ENCODE data around the gene MYRIP.
"Not testable (repeated sequence)": the region's sequence is repeated elsewhere in the genome, so short reads cannot be mapped to it uniquely, and the experiment has no call there.

Gene MYRIP

DNA sequence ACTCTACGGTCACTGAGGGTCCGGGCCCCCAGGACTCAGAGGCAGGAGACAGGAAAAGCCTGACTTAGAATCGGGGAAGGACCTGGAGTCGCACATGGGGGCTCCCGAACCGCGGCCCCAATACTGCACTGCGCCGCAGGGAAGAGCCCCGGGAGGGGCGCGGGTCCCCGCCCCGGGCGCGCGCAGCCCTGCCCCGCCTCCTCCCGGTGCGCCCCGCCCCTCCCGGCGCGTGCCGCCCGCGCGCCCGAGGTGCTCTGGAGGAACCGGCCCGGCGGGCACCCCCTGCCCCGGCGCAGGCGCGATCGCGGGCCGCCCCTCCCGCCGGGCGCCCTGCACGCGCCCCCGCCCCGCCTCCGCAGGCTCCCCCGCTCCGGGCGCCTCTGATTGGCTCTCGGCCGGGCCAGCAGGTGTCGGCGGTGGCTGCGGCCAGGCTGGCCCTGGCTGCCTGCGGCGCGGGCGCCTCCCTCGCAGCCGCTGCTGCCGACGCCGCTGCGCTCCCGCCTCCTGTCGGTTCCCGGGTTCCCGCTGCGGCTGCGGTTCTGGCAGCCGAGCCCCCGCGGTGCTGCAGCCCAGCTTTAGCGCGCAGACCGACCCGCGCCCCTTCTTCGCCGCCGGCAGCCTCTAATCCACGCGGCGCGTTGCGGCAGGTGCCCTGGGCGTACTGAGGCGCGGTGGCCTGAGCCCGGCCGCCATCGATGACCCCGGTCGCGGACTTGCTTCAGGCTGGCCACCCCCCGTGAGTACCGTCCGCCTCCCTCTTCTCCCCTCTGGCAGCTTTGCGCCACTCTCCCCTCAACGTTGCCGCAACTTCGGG lies at the start of gene MYRIP:
MYRIP (plus strand) TSS at position 429 of the 814 bp plus-strand sequence. CDS start 91,208 bp downstream, outside the sequence.
- no peak for DNase-seq

DNA sequence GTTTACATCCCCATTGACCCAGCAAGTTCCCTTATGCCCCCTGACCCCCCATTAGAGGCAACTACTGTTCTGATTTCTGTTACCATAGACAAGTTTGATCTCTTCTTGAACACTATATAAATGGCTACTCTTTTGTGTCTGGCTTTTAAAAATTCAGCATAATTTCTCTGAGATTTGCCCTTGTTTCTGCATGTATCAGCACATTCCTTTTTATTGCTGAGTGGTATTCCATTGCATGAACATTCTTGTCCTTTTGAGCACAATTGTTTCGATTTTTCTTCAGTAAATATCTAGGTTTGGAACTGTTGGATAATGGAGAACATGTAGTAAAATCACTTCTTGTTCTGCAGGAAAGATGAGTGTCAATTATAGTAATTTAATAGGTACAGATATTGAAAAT lies 49.1 kb upstream of the MYRIP start:
- DNase-seq: no peak

DNA sequence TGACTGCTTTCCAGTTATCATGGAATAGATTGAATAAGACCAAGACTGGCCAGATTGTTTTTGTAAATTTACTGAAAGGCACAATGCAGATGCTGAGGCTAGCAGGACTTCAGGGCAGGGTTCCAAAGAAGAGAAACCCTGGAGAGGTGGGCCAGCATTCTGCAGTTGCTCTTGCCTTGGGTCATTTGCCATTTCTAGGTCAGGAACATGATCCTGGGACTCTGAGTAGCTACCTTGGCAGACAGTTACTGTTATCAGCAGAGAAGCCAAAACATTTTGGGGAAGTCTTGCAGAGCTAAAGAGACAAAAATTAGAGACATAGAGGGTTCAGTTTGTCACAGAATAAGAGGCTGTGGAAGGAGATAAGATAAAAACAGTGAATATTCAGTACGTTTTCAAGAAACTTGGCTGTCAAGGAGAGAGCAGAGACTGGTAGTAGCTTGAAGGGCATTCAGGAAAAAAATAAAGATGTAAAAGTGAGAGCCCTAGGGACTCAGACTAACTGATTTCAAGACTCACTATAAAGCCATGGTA lies 46.8 kb upstream of the MYRIP start:
- DNase-seq: no peak

DNA sequence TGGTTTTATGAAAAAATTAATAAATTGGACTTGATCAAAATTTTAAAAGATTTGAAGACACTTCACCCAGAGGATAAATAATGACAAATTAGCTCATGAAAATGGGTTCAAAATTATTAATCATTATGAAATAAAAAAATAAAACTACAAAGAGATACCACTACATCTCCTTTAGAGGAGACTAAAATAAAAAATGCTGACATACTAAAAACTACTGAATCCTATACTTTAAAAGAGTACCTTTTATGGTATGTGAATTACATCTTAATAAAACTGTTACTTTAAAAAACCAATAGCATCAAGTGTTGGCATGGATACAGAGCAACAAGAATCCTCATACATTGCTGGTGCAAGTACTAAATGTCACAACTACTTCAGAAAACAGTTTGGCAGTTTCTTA lies 46.0 kb upstream of the MYRIP start:
- DNase-seq: no peak

DNA sequence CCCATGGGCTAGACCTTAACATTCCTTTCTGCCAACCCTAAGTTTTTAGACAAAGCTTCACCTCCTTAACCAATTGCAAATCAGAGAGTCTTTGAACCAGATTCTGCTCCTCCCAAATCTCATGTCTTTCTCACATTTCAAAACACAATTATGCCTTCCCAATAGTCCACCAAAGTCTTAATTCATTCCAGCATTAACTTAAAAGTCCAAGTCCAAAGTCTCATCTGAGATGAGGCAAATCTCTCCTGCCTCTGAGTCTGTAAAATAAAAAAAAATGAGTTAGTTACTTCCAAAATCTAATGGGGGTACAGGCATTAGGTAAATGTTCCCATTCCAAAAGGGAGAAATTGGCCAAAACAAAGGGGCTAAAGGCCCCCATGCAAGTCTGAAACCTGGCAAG lies 43.8 kb upstream of the MYRIP start:
- no peak for DNase-seq

DNA sequence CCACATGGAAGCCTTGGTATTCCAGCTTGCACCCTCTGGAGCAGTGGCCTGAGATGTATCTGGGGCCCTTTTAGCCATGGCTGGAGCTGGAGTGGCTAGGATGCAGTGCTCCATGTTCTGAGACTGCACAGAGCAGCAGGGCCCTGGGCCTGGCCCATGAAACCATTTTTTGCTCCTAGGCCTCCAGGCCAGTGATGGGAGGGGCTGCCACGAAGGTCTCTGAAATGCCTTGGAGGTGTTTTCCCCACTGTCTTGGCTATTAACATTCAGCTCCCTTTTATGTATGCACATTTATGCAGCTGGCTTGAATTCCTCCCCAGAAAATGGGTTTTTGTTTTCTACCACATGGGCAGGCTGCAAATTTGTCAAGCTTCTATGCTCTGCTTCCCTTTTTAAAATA lies 43.0 kb upstream of the MYRIP start:
- no peak for DNase-seq

DNA sequence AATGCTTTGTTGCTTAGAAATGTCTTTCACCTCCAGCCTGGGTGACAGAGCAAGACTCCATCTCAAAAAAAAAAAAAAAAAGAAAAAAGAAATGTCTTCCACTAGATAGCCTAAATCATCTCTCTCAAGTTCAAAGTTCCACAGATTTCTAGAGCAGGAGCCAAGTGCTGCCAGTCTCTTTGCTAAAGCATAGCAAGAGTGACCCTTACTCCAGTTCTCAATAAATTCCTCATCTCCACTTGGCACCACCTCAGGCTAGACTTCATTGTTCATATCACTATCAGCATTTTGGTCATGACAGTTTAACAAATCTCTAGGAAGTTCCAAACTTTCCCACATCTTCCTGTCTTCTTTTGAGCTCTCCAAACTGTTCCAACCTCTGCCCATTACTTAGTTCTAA lies 42.5 kb upstream of the MYRIP start:
- DNase-seq: not testable (repeated sequence)

DNA sequence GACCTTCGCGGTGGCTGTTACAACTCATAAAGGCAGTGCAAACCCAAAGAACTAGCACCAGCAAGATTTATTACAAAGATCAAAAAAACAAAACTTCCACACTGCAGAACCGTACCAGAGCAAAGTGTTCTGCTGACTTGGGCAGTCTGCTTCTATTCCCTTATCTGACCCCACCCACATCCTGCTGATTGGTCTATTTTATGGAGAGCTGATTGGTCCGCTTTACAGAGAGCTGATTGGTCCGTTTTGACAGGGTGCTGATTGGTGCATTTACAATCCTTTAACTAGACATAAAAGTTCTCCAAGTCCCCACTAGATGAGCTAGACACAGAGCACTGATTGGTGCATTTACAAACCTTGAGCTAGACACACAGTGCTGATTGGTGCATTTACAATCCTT lies 31.2 kb upstream of the MYRIP start:
- not testable (repeated sequence) for DNase-seq

DNA sequence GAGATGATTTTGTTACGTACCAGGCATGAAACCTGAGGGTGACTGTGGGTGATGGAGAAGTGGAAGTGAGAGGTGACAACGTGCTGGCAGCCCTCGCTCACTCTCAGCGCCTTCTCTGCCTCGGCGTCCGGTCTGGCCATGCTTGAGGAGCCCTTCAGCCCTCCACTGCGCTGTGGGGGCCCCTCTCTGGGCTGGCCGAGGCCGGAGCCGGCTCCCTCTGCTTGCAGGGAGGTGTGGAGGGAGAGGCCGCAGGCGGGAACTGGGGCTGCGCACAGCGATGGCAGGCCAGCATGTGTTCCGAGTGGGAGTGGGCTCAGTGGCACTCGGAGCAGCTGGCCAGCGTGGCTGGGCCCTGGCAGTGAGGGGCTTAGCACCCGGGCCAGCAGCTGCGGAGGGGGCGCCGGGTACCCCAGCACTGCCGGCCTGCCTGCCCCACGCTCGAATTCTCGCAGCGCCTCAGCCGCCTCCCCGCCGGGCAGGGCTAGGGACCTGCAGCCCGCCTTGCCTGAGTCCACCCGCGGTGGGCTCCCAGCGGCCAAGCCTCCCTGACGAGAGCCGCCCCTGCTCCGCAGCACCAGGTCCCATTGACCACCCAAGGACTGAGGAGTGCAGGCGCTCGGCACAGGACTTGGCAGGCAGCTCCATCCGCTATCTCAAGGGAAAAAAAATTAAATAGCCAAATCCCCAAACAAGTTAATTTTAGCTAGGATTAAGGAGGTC lies 29.7 kb upstream of the MYRIP start:
- DNase-seq: no peak

DNA sequence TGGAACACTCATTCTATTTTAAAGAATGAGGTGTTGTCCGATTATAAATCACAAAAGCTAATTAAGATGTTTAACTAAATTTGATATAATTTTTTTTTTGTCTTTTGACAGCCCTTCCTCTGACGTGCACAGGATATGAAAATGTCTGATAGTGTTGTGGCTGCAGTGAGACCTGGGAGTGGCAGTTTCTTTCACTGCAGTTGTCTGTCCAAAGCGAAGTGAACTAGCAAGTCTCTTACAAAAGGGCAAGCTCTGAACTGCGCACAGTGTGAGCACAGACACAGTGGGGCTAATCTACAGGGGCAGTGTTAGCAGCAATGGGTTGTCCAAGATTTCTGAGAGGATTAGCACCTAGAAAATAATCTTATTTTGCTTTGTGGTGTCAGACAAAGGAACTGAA lies 29.1 kb upstream of the MYRIP start:
- no peak for DNase-seq

DNA sequence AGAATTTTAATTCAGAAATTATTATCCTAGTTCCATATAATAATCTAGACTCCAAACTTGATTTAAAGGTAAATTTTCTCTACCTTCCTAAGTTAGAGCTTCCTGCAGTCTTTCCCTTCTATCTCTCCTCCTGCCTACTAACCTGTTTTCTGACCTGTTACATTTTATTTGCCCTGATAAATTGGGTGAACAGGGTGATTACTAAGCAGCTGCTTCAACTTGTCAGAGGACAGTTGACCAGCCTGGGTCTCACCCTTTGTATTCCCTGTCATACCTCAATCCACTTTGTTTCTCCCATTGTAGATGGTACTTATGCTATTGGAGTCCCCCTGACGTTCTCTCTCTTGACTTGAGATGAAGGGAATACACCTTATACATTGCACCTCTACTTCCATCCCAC lies 28.4 kb upstream of the MYRIP start:
- DNase-seq: no peak

DNA sequence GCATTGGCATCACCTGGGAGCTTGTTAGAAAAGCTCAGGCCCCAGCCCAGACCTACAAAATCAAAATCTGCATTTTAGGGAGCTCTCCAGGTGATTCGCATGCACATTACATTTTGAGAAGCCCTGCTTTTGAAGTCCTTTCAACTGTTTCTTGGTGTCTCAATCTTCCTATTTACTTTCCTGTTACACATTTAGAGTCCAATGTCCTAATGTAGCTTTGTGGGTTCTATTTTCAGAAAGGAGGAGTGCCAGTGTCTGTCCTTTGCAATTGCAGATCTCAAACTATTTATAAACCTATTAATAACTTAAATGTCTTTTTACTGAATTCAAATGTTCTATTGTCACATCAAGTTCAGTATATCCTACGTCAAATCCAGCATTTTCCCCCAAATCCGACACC lies 27.8 kb upstream of the MYRIP start:
- DNase-seq: no peak

DNA sequence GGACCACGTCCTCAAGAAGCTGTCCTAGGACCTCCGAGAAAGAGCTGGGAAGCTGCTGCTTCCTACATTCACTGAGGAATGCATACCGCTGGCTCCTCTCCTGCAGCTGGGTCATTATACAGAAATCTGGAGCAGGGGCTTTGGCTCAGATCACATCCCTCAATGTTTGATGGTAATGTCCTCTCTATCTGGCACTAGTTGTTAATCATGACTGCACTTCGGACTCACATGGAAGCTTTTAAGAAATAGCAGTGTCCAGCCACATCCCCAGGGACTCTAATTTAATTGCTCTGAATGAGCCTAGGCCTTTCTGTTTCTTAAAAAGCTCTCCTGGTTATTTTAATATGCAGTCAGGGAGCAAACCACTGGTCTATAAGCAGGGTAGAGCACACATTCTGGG lies 25.7 kb upstream of the MYRIP start:
- DNase-seq: no peak

DNA sequence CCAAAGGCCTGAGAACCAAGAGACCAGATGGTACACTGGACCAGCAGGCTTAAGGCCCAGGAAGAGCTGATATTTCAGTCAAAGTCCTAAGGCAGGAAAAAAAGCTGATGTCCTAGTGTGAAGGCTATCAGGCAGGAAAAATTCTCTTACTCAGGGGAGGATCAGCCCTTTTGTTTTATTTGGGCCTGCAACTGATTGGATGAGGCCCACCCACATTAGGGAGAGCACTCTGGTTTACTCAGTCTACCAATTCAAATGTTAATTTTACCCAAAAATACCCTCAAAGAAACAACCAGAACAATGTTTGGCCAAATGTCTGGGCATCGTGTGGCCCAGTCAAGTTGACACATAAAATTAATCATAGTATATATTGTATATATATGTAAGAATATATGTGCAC lies 24.5 kb upstream of the MYRIP start:
- DNase-seq: no peak

DNA sequence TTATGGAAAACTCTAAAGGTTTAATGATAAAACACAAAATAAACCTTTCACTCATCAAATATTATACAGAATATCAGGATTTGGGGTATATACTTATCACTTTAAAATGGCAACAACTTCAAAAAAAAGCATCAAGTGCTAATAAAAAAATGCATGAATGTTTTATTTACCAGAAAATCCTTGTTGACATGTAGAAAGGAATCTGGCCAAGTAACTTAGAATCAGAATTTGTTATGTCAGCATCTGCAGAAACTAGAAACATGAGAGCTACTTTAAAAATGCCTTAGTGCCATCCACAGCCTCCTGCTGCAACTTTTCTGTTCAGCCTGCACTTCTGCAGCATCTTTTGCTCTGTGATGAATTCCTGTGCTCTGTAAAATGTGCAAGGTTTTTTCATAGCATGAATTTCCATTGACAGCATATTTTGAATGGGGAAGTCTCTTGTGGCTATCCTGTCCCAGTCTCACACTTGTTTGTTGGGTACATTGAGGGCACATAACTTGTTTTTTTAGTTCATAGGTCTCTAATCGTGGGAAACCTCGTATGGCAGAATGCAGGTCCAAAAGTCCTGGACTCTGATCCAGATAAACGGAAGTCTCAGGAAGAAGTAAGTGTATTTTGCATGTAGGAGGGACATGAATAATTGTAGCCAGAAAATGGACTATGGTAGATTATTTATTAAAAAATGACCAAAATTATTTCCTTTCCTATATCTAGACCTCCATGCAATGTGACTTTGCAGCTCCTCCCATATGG lies 21.1 kb upstream of the MYRIP start:
- DNase-seq: no peak

DNA sequence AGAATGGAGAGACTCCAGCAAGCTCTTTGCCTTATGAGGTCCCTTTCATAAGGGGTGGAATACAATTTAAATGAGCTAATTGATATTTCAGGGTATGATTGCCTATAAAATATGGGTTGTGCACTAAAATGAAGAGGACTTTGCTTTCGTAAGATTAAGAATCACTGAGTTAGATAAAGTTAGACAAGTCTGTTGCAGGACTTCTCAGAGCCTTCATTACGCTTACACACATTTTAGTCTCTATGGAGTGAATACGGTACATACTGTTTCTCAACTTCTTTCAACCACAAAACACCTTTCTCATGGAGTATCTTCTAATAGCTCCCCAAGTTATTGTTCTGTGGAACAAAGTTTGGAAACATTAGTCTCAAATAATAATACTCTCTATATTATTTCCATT lies 17.8 kb upstream of the MYRIP start:
- DNase-seq: no peak

DNA sequence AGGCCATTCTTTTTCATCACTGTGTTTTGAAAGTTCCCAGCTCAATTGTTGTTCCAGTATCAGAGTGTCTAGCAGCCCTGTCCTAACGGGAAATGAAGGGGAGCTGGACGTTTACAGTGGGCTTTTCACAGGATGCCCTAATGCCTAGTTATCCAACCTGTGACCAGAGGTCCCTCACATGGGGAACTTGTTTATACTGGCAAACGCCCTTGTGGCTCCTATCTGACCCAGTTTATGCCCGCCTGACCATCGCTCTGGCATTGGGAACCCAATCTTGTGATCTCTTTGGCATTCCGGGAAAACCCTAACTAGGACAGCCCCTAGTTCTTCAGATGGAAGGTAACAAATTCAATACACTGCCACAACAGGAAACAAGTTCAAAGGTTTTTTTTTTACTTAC lies 14.5 kb upstream of the MYRIP start:
- no peak for DNase-seq

DNA sequence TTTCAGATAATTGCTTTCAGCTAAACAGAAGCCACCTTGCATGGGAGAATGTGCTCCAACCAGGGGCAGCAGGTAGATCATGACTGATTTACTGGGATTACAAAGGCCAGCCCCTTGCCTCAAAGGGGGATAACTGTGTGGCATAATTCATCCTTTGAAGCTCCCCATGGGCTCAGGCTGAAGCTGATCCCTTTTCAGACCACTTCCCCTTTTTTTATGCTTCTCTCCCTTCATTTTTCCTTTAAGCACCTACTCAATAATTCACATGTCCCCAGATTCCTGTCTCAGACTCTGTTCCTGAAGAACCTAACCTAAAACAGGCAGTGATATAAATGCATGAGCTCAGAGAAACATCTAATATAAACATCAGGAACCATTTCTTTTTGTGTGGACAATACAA lies 8.2 kb upstream of the MYRIP start:
- DNase-seq: no peak

DNA sequence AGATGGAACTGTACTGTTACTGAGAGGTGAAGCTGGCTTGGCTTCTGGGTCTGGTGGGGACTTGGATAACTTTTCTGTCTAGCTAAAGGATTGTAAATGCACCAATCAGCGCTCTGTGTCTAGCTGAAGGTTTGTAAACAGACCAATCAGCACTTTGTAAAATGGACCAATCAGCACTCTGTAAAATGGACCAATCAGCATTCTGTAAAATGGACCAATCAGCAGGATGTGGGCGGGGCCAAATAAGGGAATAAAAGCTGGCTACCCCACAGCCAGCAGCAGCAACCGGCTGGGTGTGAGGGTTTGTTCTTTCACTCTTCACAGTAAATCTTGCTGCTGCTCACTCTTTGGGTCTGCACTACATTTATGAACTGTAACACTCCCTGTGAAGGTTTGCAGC lies 6.9 kb upstream of the MYRIP start:
- not testable (repeated sequence) for DNase-seq

DNA sequence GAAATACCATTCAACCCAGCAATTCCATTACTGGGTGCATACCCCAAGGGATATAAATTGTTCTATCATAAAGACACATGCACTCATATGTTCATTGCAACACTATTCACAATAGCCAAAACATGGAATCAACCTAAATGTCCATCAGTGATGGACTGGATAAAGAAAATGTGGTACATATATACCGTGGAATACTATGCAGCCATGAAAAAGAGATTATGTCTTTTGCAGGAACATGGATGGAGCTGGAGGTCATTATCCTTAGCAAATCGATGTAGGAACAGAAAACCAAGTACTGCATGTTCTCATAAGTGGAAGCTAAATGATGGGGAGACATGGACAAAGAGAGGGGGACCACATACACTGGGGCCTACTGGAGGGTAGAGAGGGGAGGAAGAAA lies 5.5 kb upstream of the MYRIP start:
- DNase-seq: no peak

DNA sequence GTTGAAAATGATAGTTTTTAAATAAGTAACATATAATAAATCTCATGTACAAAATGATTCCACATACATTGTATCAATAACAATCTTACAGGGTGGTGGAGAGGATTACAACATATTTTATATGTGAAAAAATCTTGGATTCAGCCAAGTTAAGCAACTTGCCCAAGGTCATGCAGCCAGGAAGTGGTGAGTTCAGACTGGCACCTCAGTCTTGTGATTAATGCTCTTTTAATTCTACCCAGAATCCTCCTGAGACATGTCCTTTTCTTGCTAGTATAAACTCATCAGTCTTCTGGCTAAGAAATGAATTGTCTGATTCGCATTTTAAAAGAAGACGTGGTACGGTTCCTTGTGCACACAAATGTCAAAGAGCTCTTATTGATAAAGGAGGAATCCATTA lies 4.5 kb upstream of the MYRIP start:
- no peak for DNase-seq

DNA sequence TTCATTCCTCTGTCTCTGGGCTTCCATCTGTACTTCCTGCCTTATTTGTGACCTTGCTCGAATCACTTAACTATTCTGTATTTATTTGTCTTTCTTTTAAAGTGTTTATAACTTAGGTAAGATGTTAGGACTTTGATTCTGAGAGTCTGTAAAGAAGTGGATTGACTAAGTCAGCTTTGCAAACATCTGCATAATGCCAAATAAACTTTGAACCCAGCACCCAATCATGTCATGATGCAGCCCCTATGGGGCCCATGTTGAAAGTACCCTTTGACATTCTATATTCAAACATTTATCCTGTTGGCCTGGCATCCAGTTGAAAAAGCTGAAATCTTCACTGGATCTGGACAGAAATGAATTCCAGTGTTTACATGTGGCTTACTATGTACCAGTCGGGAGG lies 3.8 kb upstream of the MYRIP start:
- no peak for DNase-seq

DNA sequence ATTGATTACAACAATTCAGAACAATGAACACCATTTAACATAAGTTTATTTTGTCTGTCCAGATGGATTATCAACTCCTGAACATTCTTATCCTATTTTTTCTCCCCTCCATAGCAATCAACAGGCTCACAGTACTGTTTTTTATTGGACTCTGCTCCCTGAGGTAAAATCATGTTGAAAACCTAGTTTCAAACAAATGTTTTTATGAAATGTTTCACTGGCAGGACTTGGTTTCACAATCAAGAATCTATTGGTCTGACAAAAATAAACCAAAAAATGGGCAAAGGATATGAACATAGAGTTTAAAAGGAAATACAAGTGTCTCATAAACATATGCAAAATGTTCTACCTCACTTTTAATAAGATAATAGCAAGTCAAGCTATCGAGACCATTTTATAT lies 2.6 kb upstream of the MYRIP start:
- no peak for DNase-seq
